GM12878 (cell line): ENCODE measurements around the gene FBXL17. TPM values are rescaled to one million over a fixed set of nuclear protein-coding genes. Genes with fewer than 3 reads are reported as not detected.

Experiments
- ATAC-seq: fragments of 200-7000 bp; cut with Tn5 transposase; 3 replicates; pipeline ENCODE4 v1.9.1; 2020; ENCODE audit warnings: mild to moderate bottlenecking, moderate library complexity
- BruUV-seq: library from RNA; stranded (reverse); fragments of 400-500 nt; replicated peaks from 2 replicates; lab custom pipeline; 2021; lab: Mats Ljungman, UMichigan
- CTCF ChIA-PET: fragments of 300-600 bp; sonication (Branson Sonifier 250); formaldehyde crosslinking; extraction: SDS; loops from one replicate; lab custom pipeline; 2021; ENCODE audit warnings: inconsistent platforms; lab: Yijun Ruan, JAX
- POLR2A ChIA-PET: fragments of 350-600 bp; formaldehyde crosslinking; extraction: SDS; loops from one replicate; lab custom pipeline; 2021; ENCODE audit warnings: inconsistent platforms; lab: Charles Lee
- RAD21 ChIA-PET: fragments of 300-600 bp; sonication (Branson Sonifier 250); formaldehyde crosslinking; loops from one replicate; lab custom pipeline; 2023; ENCODE audit warnings: antibody characterized with exemption; ENCODE audit not compliant: unreplicated experiment; lab: Charles Lee
- SMC1A ChIA-PET: fragments of 300-600 bp; sonication (Branson Sonifier 250); formaldehyde crosslinking; loops from one replicate; lab custom pipeline; 2023; ENCODE audit not compliant: unreplicated experiment, uncharacterized antibody; lab: Charles Lee
- DNase-seq: peaks from one replicate; pipeline ENCODE4 v3.0.0-alpha.2; 2011; ENCODE audit warnings: low read depth, low spot score
- FAIRE-seq: peaks from 3 replicates; lab custom pipeline; 2011; peaks lifted over from hg19 to GRCh38; lab: Jason Lieb, UNC
- H2AFZ ChIP-seq: 2 replicates; pipeline ENCODE4 v1.6.0; 2011; ENCODE audit warnings: low read depth, low read length, control low read depth; ENCODE audit not compliant: control insufficient read depth
- H3K27ac ChIP-seq: 2 replicates; pipeline ENCODE4 v1.5.1; 2011; ENCODE audit warnings: control low read depth; ENCODE audit not compliant: control insufficient read depth, insufficient read depth
- H3K27me3 ChIP-seq, 2 experiments: replicated peaks in 1 of 2; 2 replicates each; pipeline versions ENCODE4 v1.6.0 to v1.6.1; 2011; ENCODE audit warnings: low read length in 1 of 2; ENCODE audit not compliant: control insufficient read depth in 2 of 2, insufficient read depth in 2 of 2
- H3K36me3 ChIP-seq, 2 experiments: 2 replicates each; pipeline ENCODE4 v1.5.1; 2011; ENCODE audit warnings: low read length in 1 of 2; ENCODE audit not compliant: control insufficient read depth in 2 of 2, insufficient read depth in 2 of 2
- H3K4me1 ChIP-seq: 2 replicates; pipeline ENCODE4 v1.6.1; 2011; ENCODE audit warnings: mild to moderate bottlenecking, low read length, moderate library complexity, mixed read lengths; ENCODE audit not compliant: control insufficient read depth, insufficient read depth
- H3K4me2 ChIP-seq: 2 replicates; pipeline ENCODE4 v1.6.0; 2011; ENCODE audit warnings: control low read depth; ENCODE audit not compliant: control insufficient read depth, insufficient read depth
- H3K4me3 ChIP-seq: fragments of 200-600 bp; sonication (generic); 2 replicates; pipeline ENCODE4 v1.5.1; 2016
- H3K79me2 ChIP-seq: 2 replicates; pipeline ENCODE4 v1.6.0; 2011; ENCODE audit warnings: low read length; ENCODE audit not compliant: control insufficient read depth, insufficient read depth
- H3K9ac ChIP-seq: 2 replicates; pipeline ENCODE4 v1.8.0; 2011; ENCODE audit warnings: low read length, control low read depth, mixed read lengths; ENCODE audit not compliant: control insufficient read depth, insufficient read depth
- H3K9me3 ChIP-seq: replicated peaks from 3 replicates; pipeline ENCODE4 v1.5.1; 2011; ENCODE audit warnings: mild to moderate bottlenecking, low read length; ENCODE audit not compliant: control insufficient read depth, insufficient read depth
- H4K20me1 ChIP-seq: 2 replicates; pipeline ENCODE4 v1.6.0; 2011; ENCODE audit not compliant: control insufficient read depth, insufficient read depth
- BCL11A ChIP-seq: IDR thresholded peaks from 2 replicates; pipeline ENCODE4 v1.6.1; 2011; ENCODE audit warnings: low read depth, low read length
- EED ChIP-seq: sonication (generic); IDR thresholded peaks from 2 replicates; pipeline ENCODE4 v1.6.1; 2016; ENCODE audit warnings: antibody characterized with exemption, low read depth
- JUNB ChIP-seq: IDR thresholded peaks from 2 replicates; pipeline ENCODE4 v1.6.1; 2016; ENCODE audit warnings: antibody characterized with exemption, mild to moderate bottlenecking
- MEF2A ChIP-seq: IDR thresholded peaks from 2 replicates; pipeline ENCODE4 v1.6.1; 2011; ENCODE audit warnings: low read depth, mild to moderate bottlenecking, low read length, moderate library complexity; ENCODE audit not compliant: insufficient read depth
- MXI1 ChIP-seq: fragments of 150-350 bp; IDR thresholded peaks from 2 replicates; pipeline ENCODE4 v1.6.1; 2011; ENCODE audit warnings: low read depth, mild to moderate bottlenecking, inconsistent platforms, low read length, improper control_type of control experiment
- PAX8 ChIP-seq: fragments of 450-650 bp; IDR thresholded peaks from 2 replicates; pipeline ENCODE4 v1.6.1; 2017; ENCODE audit warnings: mild to moderate bottlenecking, moderate library complexity
- RFX5 ChIP-seq: IDR thresholded peaks from 2 replicates; pipeline ENCODE4 v1.6.1; 2011; ENCODE audit warnings: low read depth, low read length, improper control_type of control experiment
- TBL1XR1 ChIP-seq: IDR thresholded peaks from 2 replicates; pipeline ENCODE4 v1.6.1; 2012; ENCODE audit warnings: low read depth, low read length, improper control_type of control experiment
- TCF3 ChIP-seq: IDR thresholded peaks from 2 replicates; pipeline ENCODE4 v1.6.1; 2012; ENCODE audit warnings: low read depth, mild to moderate bottlenecking, low read length, borderline replicate concordance; ENCODE audit not compliant: insufficient read depth
- USF2 ChIP-seq: IDR thresholded peaks from 2 replicates; pipeline ENCODE4 v1.6.1; 2011; ENCODE audit warnings: low read depth, low read length, improper control_type of control experiment, borderline replicate concordance
- YBX1 ChIP-seq: fragments of 450-650 bp; IDR thresholded peaks from 2 replicates; pipeline ENCODE4 v1.6.1; 2016; ENCODE audit warnings: antibody characterized with exemption
- ZBTB33 ChIP-seq: fragments of 450-650 bp; IDR thresholded peaks from 2 replicates; pipeline ENCODE4 v1.6.1; 2017; ENCODE audit warnings: mild to moderate bottlenecking
- WGBS: methylation state at CpG from one replicate; pipeline ENCODE4 v1.1.6; 2016; ENCODE audit warnings: low lambda C conversion rate; ENCODE audit not compliant: insufficient replicate concordance, insufficient coverage; ENCODE audit errors: missing lambda C conversion rate; 5-methylcytosine and 5-hydroxymethylcytosine counted together
- in situ Hi-C: fragments of 300-500 bp; cut with MboI; formaldehyde crosslinking; loops from 9 replicates; pipeline ENCODE4 v1.14.3; 2018; ENCODE audit warnings: mixed read lengths
- intact Hi-C: fragments of 100-400 bp; cut with micrococcal nuclease; formaldehyde crosslinking; loops from one replicate; pipeline ENCODE4 v1.14.2; 2022; ENCODE audit not compliant: unreplicated experiment
- polyA plus RNA-seq, 11 experiments: library from polyadenylated mRNA; depleted of rRNA in 4 of 11; unstranded in 6 of 11; stranded (reverse) in 5 of 11; fragments of >200 nt; fragmentation: Nextera tagmentation in 4 of 11; fragmentation: Illumina TruSeq in 1 of 11; extraction: Ambion mirVana in 4 of 11; extraction: Trizol in 1 of 11; gene quantifications; 1 replicate in 1 of 11; 2 replicates in 10 of 11; pipeline versions ENCODE4 v1.2.1 to v1.2.3, GENCODE V29; 2011 to 2016; ENCODE audit warnings: inconsistent platforms in 2 of 11, missing spikeins in 2 of 11, low read depth in 1 of 11
- total RNA-seq, 4 experiments: library from RNA; depleted of rRNA in 3 of 4; stranded (reverse); fragments of >200 nt in 3 of 4; fragmentation: Illumina TruSeq in 1 of 4; extraction: Trizol in 1 of 4; gene quantifications; 2 replicates each; pipeline versions ENCODE4 v1.2.1 to v1.2.3, GENCODE V29; 2013 to 2021

The FBXL17 gene
- total and polyA plus RNA-seq, 10 of the 15 experiments (the other 5 are each of a cell fraction or from before 2014, with no cell fraction given) = 0.88 to 9.0 (median 4.4) TPM

GRCh38 chr5:108168915-108169314 lies 213.0 kb downstream of the FBXL17 start:
- H4K20me1 ChIP-seq = no peaks in the 10 kb centered on the region
- in situ Hi-C loops (no loop called here), intact Hi-C loops (no loop called here)
- ATAC-seq (no peak), DNase-seq (no peak), FAIRE-seq (no peak)
- no peaks in the 10 kb centered on the region for H3K9me3 ChIP-seq
- ChIA-PET RAD21 (no interaction called here), SMC1A (interaction anchor here (0.9 to 1.2 kb wide), 2 partner anchors 15 to 63 kb away, joined by 3 read pairs; no protein-coding TSS in a partner anchor), CTCF (no interaction called here), POLR2A (no interaction called here)
- H3K4me3 ChIP-seq = no peak overlapping the region
- no peak overlapping the region for H3K27ac ChIP-seq
- no peak overlapping the region for H3K4me2 ChIP-seq
- no peaks in the 10 kb centered on the region for H3K27me3 ChIP-seq
- no peak overlapping the region for H3K9ac ChIP-seq
- TF ChIP-seq YBX1 (no peak), USF2 (no peak), JUNB (no peak), PAX8 (no peak)
- no TSS peak for BruUV-seq
- no peaks in the 10 kb centered on the region for H3K79me2 ChIP-seq
- H3K4me1 ChIP-seq = no peaks in the 10 kb centered on the region
- H2AFZ ChIP-seq = no peak overlapping the region
- H3K36me3 ChIP-seq = no peaks in the 10 kb centered on the region
- 94% methylated on average over 2 of the region's 2 CpGs for WGBS

GRCh38 chr5:108167174-108167573 lies 214.7 kb downstream of the FBXL17 start:
- Histone ChIP-seq H3K27me3 (no peaks in the 10 kb centered on the region), H3K9me3 (no peaks in the 10 kb centered on the region), H3K79me2 (no peaks in the 10 kb centered on the region), H2AFZ (no peak overlapping the region), H3K4me3 (no peak overlapping the region), H3K9ac (no peak overlapping the region), H4K20me1 (no peaks in the 10 kb centered on the region), H3K36me3 (no peaks in the 10 kb centered on the region), H3K4me2 (no peak overlapping the region)
- in situ Hi-C loops (no loop called here), intact Hi-C loops (no loop called here)
- POLR2A ChIA-PET = no interaction called here
- RAD21 ChIA-PET = no interaction called here
- WGBS = 97% methylated on average over 2 of the region's 2 CpGs
- no peak for FAIRE-seq
- CTCF ChIA-PET = no interaction called here
- no peak for ATAC-seq
- SMC1A ChIA-PET = interaction anchor here (1.1 kb wide), 1 partner anchor 13 kb away, joined by 3 read pairs; no protein-coding TSS in a partner anchor
- TF ChIP-seq RFX5 (no peak), ZBTB33 (no peak), TBL1XR1 (no peak), MXI1 (no peak), TCF3 (no peak), USF2 (no peak), MEF2A (no peak), EED (no peak), BCL11A (no peak)
- TF ChIP-seq, all 136 proteins: peak for 0
- DNase-seq = no peak
- no peaks in the 10 kb centered on the region for H3K4me1 ChIP-seq
- no TSS peak for BruUV-seq
- H3K27ac ChIP-seq = no peak overlapping the region
